ENCODE data around the gene MYO9A.

Gene MYO9A

GRCh38 chr15:71943806-71944205 lies 174.1 kb downstream of the MYO9A start:
- no peak for TF ChIP-seq POLR2A (IDR thresholded peaks at IDR 0.05; ENCODE audit: extremely low read depth, insufficient read length)
- no peak for TF ChIP-seq CTCF (IDR thresholded peaks at IDR 0.05; ENCODE audit: low read depth, low read length)
- no peak for TF ChIP-seq MYC (IDR thresholded peaks at IDR 0.05; ENCODE audit: low read depth, low read length)
- TF ChIP-seq, protein P1, sequence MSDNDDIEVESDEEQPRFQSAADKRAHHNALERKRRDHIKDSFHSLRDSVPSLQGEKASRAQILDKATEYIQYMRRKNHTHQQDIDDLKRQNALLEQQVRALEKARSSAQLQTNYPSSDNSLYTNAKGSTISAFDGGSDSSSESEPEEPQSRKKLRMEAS (IDR thresholded peaks at IDR 0.05; ENCODE audit: low read depth, low read length), result no peak
- DNase-seq (ENCODE audit: low read depth), result no peak
- no peak overlapping the region for H3K4me3 ChIP-seq (ENCODE audit: low read depth, low read length)

GRCh38 chr15:71939981-71940588 lies 177.9 kb downstream of the MYO9A start:
- H3K4me3 ChIP-seq (ENCODE audit: low read depth, low read length), result no peak overlapping the region
- TF ChIP-seq, protein P1 (IDR thresholded peaks at IDR 0.05; ENCODE audit: low read depth, low read length), result no peak
- TF ChIP-seq CTCF (IDR thresholded peaks at IDR 0.05; ENCODE audit: low read depth, low read length) (no peak), POLR2A (IDR thresholded peaks at IDR 0.05; ENCODE audit: extremely low read depth, insufficient read length) (no peak), MYC (IDR thresholded peaks at IDR 0.05; ENCODE audit: low read depth, low read length) (no peak)
- no peak for DNase-seq (ENCODE audit: low read depth)

DNA sequence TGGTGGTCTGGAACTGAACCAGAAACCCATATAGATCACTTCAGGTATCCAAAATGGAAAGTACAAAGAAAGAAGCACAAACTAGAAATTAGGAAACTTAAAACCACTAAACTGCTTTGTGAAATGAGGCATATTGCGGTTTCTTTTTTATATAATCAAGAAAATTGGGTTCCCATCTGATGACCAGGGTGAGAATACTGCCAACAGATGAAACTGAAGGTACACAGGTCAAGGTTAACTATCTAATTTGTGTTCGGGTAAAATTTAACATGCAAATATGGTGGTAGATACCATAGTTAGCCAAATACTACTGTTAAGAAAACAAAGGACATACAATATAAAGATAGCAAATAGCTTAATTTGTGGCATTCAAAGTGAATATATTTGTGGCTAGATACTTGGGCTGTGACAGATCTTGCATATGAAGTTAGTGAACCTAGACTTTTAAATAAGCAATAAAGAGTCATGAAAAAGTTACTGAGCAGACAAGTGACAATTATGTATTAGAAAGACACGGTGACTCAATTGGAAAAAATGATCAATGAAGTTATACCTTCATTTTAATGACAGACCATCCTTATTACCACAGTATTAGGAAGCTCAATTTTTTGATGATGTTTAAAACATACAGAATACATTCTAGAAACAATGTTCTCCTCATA lies 180.2 kb downstream of the MYO9A start:
- H3K4me3 ChIP-seq (ENCODE audit: low read depth, low read length), result no peak overlapping the region
- no peak for DNase-seq (ENCODE audit: low read depth)
- TF ChIP-seq CTCF (IDR thresholded peaks at IDR 0.05; ENCODE audit: low read depth, low read length) (no peak), POLR2A (IDR thresholded peaks at IDR 0.05; ENCODE audit: extremely low read depth, insufficient read length) (no peak), MYC (IDR thresholded peaks at IDR 0.05; ENCODE audit: low read depth, low read length) (no peak)
- TF ChIP-seq, protein P1 (IDR thresholded peaks at IDR 0.05; ENCODE audit: low read depth, low read length), result no peak

GRCh38 chr15:71934446-71934845 lies 183.5 kb downstream of the MYO9A start:
- TF ChIP-seq POLR2A (IDR thresholded peaks at IDR 0.05; ENCODE audit: extremely low read depth, insufficient read length), result no peak
- no peak for TF ChIP-seq MYC (IDR thresholded peaks at IDR 0.05; ENCODE audit: low read depth, low read length)
- TF ChIP-seq, protein P1 (IDR thresholded peaks at IDR 0.05; ENCODE audit: low read depth, low read length), result no peak
- no peak for TF ChIP-seq CTCF (IDR thresholded peaks at IDR 0.05; ENCODE audit: low read depth, low read length)
- no peak for DNase-seq (ENCODE audit: low read depth)
- no peak overlapping the region for H3K4me3 ChIP-seq (ENCODE audit: low read depth, low read length)

GRCh38 chr15:71932689-71933088 lies 185.3 kb downstream of the MYO9A start:
- no peak for DNase-seq (ENCODE audit: low read depth)
- no peak overlapping the region for H3K4me3 ChIP-seq (ENCODE audit: low read depth, low read length)
- no peak for TF ChIP-seq POLR2A (IDR thresholded peaks at IDR 0.05; ENCODE audit: extremely low read depth, insufficient read length)
- TF ChIP-seq CTCF (IDR thresholded peaks at IDR 0.05; ENCODE audit: low read depth, low read length), result no peak
- no peak for TF ChIP-seq MYC (IDR thresholded peaks at IDR 0.05; ENCODE audit: low read depth, low read length)
- TF ChIP-seq, protein P1 (IDR thresholded peaks at IDR 0.05; ENCODE audit: low read depth, low read length), result no peak
